ENCODE results near the gene TSPAN9.

TSPAN9 gene

DNA sequence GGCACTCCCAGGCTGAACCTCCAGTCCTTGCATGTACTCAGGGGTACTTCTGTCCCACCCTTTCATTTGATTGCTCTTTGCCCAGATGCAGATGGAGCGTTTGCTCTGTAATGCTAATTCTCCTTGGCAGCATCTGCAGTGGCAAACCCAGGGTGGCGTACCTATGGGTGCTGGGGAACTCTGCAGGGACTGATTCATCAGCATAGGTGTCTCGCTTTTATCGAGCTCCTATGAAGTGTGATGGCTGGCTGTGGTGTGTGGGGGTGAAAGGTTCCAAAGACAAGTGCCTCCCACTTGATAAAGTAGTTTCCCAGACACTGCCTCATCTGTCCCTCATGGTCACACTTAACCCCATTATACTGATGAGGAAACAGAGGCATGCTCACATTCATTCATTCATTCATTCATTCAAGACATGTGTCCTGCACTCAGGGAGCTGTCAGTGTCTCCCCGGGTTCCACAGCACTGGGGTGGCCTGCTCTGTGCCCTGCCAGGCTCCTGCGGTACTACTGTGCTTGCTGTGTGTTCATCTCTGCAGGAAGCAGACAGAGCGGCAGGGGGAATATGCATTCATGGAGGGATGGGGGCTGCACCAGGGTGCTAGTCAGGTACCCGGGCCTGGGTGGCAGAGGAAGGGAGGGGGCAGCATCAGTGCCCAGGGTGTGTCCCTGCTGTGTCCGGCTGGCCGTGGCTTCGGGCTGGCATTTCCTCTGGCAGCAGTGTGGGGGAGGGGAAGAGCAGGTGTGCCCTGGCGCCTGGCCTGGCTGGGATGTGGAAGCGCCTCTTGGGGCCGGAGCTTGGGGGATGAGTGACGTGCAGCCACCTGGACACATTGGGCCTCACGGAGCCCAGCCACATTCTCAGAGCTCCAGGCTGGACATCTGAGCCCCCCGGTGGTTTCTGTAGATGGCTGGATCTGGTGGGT, 110.9 kb downstream of the TSPAN9 start:
- no peak for DNase-seq (ENCODE audit: low read depth)

DNA sequence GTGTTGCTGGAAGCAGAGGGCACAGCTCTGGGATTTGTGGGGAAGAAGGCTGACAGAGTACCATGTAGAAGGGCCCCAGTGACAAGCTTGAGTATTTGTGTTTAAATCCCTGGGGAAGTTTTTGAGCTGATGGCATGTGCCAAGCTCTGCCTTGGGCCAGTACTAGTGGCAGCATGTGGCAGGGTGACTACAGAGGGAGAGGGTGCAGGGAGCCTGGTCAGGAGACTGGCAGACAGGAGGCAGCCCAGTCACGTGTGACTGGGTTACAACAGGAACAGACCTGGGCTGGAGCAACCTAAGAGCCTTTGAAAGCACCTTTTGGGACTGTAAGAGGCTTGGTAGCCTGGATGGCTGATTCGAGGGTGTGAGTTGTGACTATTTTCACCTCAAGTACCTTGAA, 112.1 kb downstream of the TSPAN9 start:
- DNase-seq (ENCODE audit: low read depth), result no peak

DNA sequence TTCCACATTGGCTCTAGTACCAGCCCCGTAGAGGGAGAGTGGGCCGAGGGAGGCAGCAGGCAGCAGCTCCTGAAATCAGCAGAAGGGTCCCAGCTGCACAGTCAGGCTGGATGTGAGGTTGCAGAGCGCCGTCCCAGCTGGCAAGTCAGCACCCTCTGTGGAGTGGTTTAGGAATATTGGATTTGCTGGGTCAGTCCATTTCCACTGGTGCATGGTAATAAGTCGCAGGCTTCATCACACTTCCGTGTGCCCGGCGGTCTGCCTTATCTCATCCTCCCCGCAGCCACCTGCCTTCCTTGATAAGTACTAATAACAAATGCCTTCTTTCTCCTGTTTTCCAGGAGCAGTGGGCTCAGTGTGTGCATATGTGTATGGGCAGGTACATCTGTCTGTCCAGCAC, 112.9 kb downstream of the TSPAN9 start:
- DNase-seq (ENCODE audit: low read depth), result no peak

DNA sequence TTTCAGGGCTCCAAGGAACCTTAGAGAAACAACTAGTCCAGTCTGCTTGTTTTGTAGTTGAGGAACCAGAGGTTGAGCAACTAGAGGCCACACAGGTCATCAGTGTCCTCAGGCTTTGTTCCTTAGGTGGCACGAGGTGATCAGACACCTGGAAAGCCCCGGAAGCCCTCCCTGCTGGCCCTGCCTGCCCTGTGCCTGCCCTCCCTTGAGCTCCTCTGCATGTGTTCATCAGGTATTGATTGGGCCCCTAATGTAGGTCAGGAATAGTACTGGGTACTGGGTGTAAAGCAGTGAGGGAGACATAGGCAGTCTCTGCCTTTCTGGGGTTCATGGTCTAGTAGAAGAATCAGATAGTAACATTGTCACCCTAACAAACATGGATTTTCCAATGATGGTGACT, 114.3 kb downstream of the TSPAN9 start:
- DNase-seq (ENCODE audit: low read depth), result no peak

DNA sequence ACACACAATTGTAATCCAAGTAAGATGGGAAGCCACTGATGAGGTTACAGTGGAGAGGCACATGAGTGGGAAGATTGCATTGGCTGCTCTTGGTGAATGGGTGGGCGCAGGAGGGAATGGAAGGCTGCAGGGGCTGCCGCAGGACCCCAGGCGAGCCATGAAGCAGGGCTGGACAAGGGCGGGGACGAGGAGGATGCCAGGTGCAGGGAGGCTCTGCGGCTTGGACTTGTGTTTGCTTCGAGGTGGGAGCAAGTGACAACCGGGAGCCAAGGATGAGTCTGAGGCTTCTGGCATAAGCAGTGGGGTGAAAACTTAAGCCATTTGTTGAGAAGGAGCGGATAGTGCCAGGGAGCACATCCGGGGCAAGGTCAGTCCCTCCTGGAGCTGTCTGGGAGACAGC, 115.0 kb downstream of the TSPAN9 start:
- DNase-seq (ENCODE audit: low read depth), result no peak

DNA sequence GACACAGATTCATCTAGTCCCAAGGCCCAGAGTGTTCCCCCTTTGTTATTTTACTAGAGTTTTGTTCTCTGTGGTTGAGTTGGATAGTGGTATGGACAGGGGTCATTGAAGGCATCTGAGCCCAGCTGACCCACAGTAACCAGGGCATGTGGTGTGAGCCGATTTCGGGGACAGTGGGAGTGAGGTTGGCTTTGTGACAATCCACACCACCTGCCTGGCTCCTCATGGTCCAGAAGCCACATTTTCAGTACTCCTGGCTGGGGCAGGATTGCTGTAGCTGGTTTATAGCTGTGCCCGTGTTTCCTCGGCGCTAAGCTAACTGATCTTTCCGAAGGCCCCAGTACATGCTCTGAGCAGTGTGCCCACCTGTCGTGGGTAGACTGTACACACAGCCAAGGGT, 116.0 kb downstream of the TSPAN9 start:
- no peak for DNase-seq (ENCODE audit: low read depth)

DNA sequence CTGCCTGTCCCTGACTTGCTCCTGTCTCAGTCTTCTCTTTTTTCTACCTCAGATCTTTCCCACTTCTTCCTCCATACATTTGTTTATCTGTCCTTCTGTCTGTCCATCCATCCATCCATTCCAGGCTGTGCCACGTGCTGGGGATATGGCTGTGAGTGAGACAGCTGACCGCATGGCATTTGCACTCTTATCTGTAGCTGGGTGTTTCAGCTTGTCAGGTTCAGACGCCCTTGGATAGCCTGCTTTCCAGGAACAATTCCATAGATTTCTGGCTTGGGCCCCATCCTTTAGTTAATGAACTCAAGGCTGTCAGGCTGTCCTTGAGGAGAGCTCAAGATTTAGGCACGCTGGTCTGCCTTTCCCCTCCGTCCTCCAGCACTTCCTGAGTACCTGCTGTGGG, 116.6 kb downstream of the TSPAN9 start:
- DNase-seq (ENCODE audit: low read depth), result no peak

DNA sequence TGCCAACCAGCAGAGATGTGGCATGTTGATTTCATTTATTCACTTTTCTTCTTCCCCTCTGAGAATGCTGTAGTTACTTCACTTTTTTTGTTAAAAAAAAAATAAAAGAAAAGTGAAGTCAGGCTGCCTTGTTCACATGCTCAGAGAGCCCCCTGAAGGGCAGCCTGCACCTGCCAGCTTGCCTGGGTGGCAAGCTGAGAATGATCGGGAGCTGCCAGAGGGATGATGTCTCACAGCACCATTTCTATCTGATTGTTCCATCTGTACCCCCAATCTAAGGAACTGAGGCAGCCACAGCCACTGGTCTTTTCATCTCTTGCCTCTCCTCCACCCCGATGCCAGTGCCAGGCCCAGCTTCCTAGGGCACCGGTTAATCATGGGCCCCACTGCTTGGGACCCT, 118.2 kb downstream of the TSPAN9 start:
- no peak for DNase-seq (ENCODE audit: low read depth)

DNA sequence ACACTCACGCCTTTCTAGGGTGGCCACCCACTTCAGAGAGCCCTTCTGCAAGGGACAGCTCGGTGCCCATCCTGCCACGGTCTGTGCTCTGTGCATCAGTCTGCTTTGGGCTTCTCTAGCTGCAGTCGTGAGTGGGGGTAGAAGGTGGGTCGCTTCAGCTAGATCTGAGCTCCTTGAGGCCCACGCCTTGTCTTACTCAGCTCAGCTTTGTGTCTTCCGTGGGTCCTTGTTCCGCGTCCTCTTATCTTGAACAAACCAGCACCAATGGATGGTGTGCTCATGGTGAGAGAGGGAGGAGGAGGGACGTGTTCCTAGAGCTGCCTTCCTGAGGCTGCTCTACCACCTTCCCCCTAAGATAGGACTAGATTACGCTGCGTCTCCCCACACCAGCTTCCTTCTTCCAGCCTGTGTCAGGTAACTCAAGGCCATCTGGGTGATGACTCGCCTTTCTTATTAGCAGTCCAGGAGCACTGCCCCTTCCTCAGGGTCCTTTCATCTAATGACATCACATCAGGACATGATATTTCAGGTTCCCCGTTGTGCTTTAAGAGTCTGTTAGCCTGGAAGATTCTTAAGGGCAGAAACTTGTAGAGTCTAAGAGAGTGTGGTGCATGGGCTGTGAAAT, 118.8 kb downstream of the TSPAN9 start:
- DNase-seq (ENCODE audit: low read depth), result no peak

DNA sequence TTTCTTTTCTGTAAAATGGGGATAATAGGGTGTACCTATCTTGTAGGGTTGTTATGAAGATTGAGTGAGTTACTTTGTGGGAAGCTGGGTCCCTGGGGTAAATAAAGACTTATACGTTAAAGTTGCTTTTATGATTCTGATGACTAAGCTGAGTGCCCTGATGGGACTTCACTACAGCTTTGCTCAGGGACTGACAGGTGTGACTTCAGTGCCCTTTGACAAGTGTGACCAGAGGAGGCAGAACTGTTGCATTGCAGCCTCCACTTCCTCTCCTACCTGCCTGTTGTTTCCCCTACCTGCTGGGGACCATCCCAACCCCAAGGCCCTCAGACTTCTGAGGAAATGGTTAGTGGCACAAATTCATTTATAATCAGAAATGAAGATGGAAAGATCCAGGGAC, 119.3 kb downstream of the TSPAN9 start:
- no peak for DNase-seq (ENCODE audit: low read depth)

DNA sequence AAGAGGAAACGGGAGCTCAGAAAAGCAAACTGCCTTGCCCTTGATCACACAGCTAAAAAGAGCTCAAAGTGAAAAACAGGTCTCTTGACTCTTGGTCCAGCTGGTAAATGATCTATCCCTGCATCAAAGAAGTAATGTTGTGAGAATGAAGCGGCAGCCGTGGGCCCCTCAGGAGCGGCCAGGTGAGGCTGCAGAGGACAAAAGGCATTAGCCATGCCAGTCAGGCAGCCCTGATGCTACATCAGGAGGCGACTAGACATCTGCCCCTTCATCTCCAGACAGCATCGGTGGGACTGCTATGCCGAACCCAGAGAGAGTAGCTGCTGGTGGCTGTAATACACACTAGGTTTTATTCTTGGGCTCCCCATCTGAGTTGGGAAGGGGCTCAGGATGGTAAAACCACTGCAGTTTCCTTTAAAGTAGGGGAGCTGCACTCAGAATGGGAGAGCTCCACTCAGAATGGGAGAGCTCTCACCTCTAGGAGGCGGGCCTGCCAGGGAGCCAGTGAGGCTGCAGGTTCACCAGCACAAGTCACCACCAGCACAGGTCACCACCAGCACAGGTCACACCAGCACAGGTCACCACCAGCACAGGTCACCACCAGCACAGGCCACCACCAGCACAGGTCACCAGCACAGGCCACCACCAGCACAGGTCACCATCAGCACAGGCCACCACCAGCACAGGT, 120.1 kb downstream of the TSPAN9 start:
- no peak for DNase-seq (ENCODE audit: low read depth)

DNA sequence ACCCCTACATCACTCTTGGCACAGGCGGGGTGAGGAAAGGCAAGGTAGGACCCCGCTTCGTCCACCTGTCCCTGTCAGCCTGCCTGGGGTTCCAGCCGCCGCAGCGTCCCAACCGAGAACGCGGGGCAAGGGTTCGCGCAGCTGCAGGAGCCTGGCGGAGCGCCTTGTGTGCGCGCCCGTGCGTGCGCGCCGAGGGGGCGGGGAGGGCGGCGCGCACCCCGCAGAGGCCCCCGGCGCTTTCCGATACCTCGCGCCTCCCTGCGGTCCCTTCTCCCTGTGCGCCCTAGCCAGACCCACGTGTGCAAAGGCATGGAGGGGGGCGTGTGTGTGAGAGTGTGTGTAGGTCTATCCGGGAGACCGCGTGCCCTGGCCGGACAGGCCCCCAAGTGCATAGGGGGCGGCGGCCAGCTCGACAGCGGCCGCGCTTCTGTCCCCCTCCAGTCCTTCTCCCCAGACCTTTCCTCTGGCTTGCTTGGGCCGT, 122.4 kb downstream of the TSPAN9 start:
- no peak for DNase-seq (ENCODE audit: low read depth)

DNA sequence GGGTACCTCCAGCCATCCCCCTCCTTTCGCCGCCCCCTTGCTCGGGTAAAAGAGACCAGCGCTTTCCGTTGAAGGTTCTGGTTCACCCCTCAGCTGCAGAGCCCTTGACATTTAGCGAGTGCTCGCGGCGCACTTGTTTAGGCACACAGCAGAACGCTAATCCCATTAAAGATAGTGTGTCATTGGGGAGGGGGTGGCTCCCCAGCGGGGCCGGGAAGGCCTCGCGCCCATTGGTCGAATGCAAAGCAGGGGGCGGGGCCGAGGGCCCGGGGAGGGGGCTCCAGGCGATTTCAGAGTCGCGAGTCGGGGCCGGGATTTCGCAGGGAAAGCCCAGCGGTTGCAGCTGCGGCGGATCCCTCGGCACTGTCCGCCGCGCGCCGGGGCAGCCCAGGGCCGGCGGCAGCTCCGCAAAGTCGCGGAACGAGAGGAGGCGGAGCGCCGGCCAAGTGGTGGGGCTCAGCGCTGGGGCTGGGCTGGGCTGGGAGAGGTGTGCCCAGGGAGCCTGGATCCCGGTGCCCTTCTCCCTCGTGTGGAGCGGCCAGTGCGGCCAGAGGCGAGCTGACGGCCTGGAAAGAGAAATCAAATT, 122.9 kb downstream of the TSPAN9 start:
- DNase-seq (ENCODE audit: low read depth), result no peak

DNA sequence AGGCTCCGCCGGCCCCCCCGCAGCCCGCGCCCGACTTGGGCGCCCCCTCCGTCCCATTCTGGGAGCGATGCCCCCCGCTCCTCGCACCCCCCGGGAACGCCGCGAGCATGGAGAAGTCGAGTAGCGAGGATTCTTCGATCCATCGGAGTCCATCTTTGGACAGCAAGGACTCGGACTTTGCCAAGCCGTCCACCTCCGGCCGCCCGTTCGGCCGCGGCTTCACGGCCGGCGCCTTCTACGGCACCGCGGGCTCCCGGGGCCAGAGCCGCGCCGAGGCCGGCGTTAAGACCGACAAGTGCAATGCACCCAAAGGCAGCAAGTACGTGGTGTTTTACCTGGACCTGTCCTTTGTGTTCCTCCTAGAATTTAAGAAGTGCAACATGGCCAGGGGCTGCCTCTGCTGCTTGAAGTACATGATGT, 123.6 kb downstream of the TSPAN9 start:
- no peak for DNase-seq (ENCODE audit: low read depth)

DNA sequence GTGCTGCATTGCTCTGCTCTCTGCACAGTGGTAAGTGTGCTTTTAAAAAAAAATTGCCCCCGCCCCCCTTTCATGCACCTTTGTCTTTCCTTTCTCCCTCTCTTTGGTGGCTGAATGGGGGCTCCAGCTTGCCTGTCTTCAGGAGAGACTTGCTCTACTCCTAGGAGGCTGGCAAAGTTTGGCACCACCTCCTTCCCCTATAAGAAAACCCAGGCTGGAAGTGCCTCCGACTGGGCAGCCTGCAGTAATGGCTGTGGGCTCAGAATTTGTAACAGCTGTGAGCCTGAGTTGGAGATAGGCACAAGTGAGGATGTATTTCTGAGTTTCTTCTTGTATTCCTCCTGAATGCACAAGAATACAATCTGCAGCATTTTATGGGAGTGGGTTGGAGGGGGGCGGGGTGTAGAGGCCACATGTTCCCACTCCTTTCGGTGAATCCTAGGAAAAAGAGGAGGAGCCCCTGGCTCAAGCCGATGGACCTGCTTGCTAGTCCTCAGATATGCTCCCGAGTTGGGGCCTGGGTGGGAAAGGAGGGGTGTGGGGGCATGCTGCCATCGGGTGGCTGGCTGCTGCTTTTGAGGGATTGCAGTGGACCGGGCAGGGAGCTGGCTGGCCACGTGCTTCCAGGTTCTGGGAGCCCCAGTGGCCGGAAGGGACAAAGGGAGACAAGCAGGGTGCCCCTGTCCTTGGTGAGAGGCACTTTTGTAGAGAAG, 124.3 kb downstream of the TSPAN9 start:
- no peak for DNase-seq (ENCODE audit: low read depth)

DNA sequence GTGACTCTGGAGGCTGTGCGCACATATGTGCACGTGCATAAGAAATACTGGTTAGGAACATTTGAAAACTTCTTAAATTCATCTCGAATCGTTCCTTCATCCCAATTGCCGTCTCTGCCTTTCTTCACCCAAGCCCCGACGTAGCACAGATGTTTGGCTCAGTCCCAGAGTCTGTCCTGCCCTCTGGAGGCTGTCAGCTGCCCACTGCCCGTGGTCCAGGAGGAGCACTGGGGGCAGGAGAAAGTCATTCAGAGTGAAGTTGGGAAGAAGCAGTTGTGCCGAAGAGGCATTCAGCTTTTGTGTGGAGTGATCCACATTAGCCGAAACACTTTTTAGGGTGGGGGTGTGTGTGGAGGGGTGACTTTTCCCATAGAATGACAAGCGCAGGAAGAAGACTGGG, 124.9 kb downstream of the TSPAN9 start:
- no peak for DNase-seq (ENCODE audit: low read depth)

DNA sequence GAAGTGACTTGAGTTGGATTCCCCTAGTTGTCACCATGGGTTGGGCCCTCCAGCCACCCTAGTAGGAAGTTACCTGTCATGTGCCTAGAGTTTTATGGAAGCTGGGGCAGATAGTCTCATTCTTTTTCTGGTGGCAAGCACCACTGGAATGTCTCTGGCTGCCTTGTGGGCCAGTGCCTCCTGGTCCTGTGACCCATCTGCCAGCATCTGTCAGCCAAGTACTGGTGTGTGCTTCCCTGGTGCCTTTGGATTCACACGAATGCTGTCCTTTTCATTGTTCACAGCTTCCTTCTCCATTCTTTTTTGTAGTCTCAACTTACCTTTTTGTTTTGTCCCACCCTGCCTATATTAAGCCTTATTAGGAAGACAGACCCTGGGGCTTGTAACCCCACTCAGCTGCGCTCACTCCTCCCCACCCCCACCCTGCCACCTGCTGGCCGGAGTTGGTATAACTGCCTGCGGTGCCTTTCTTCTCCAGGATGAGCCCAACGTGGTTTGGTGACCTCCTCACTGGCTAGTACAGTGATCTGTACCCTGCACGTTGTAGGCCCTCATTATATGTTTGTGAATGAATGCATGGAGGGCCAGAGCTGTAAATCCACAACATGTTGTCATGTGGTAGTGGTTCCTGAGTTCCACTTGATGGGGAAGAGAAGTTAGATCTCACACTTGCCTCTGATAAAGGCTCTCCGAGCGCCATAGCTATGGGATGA, 125.7 kb downstream of the TSPAN9 start:
- no peak for DNase-seq (ENCODE audit: low read depth)

DNA sequence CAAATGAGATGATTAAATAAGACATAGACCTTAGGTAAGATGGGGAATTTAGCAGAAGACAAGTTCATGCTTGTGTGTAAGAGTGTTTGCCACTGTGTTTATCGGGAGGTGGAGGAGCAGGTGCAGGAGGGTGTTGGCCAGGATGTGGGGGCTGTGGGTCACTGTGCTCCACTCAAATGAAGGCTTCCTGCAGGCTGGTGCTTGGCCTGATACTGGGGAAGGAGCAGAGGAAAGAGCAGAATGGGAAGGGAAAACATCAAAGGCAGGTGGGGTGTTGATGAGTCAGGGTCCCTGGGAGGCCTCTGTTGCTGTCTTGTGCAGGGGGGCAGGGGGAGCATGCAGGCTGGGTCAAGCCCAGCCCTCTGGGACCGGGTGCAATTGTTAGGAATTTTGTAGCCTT, 126.5 kb downstream of the TSPAN9 start:
- no peak for DNase-seq (ENCODE audit: low read depth)

DNA sequence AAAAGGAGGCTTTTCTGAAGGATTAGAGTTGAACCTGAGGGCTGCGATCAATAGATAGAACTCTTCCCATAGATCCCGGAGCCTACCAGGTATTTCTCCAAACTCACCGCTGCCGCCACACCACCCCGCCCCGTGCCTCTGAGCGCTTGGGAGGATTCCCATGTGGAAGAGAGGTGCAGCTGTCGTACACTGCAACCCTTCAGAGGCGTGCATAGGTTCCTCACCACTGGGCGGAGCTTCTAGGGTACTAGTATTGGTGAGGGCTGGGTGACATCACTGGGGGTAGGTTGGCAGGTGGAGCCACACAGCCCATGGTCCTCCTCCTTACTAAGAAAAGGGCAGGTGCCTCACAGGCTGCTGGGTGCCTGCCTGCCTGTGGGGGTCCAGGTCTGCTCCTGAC, 127.0 kb downstream of the TSPAN9 start:
- no peak for DNase-seq (ENCODE audit: low read depth)

DNA sequence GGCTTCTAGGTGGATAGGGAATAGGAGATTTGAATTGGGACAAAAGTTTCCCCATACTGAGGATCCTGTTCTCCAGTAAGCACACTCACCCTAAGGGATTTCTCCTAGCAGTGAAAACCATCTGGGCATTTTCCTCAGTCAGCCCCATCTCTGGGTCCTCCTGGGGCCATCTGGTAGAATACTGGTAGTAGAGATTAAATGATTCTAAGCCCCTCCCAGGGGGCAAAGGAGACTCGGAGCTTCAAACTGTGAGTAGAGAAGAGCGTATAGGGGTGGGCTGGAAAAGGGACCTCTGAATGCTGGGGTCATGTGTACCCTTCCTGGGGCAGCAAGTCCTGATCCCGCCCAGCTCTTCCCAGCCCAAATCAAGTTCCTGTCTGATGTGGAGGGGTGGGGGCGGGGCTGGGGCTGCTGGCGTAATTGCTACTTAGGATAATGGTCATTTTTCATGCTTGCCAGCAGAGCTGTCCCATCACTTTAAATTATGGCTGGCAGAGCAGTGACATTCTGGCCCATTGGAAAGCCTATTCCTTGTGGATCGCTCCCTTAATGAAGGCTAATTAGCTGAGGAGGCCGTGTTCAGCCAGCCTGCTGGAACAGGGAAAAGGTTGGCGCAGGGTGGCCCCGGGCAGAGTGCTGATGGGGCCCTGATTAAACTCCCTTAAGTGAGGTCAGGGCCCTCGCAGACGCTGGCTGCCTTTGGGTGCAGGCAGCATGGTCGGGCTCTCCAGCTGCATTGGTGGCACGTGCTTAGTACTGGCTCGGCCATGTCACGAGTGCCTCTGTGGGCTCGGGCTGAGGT, 127.8 kb downstream of the TSPAN9 start:
- DNase-seq (ENCODE audit: low read depth), result no peak

All from non-pigmented ciliary epithelial cell (primary cell).